Measurements from ENCODE around the gene TNFRSF8.

TNFRSF8 gene

GRCh38 chr1:12026586-12026985 lies 36.5 kb upstream of the TNFRSF8 start:
- TF ChIP-seq FOXP2 (optimal IDR thresholded peaks at IDR 0.05; ENCODE audit: borderline replicate concordance, extremely low read depth, extremely low read length, insufficient read depth): no peak
- no peak for TF ChIP-seq POLR2AphosphoS5 (IDR thresholded peaks at IDR 0.05; ENCODE audit: low read depth, low read length)
- no peak for TF ChIP-seq SIN3A (IDR thresholded peaks at IDR 0.05; ENCODE audit: borderline replicate concordance, insufficient read depth, low read length)
- TF ChIP-seq TAF1 (IDR thresholded peaks at IDR 0.05; ENCODE audit: borderline replicate concordance, insufficient read depth, low read length): no peak
- no peak for TF ChIP-seq REST (IDR thresholded peaks at IDR 0.05; ENCODE audit: insufficient read depth in 1 of 2, low read depth in 2 of 2, low read length in 2 of 2)

- no peak for TF ChIP-seq FOXP2 (optimal IDR thresholded peaks at IDR 0.05; ENCODE audit: borderline replicate concordance, extremely low read depth, extremely low read length, insufficient read depth)
- no peak for TF ChIP-seq SIN3A (IDR thresholded peaks at IDR 0.05; ENCODE audit: borderline replicate concordance, insufficient read depth, low read length)
- no peak for TF ChIP-seq TAF1 (IDR thresholded peaks at IDR 0.05; ENCODE audit: borderline replicate concordance, insufficient read depth, low read length)
- no peak for TF ChIP-seq REST (IDR thresholded peaks at IDR 0.05; ENCODE audit: insufficient read depth in 1 of 2, low read depth in 2 of 2, low read length in 2 of 2)
- TF ChIP-seq POLR2AphosphoS5 (IDR thresholded peaks at IDR 0.05; ENCODE audit: low read depth, low read length): no peak
These were observed 34.9 kb upstream of the TNFRSF8 start for GRCh38 chr1:12028248-12028647.

GRCh38 chr1:12028957-12029511 lies 34.1 kb upstream of the TNFRSF8 start:
- TF ChIP-seq REST (IDR thresholded peaks at IDR 0.05; ENCODE audit: insufficient read depth in 1 of 2, low read depth in 2 of 2, low read length in 2 of 2): no peak
- TF ChIP-seq FOXP2 (optimal IDR thresholded peaks at IDR 0.05; ENCODE audit: borderline replicate concordance, extremely low read depth, extremely low read length, insufficient read depth): no peak
- TF ChIP-seq SIN3A (IDR thresholded peaks at IDR 0.05; ENCODE audit: borderline replicate concordance, insufficient read depth, low read length): no peak
- TF ChIP-seq TAF1 (IDR thresholded peaks at IDR 0.05; ENCODE audit: borderline replicate concordance, insufficient read depth, low read length): no peak
- TF ChIP-seq POLR2AphosphoS5 (IDR thresholded peaks at IDR 0.05; ENCODE audit: low read depth, low read length): no peak

- no peak for TF ChIP-seq FOXP2 (optimal IDR thresholded peaks at IDR 0.05; ENCODE audit: borderline replicate concordance, extremely low read depth, extremely low read length, insufficient read depth)
- no peak for TF ChIP-seq POLR2AphosphoS5 (IDR thresholded peaks at IDR 0.05; ENCODE audit: low read depth, low read length)
- TF ChIP-seq SIN3A (IDR thresholded peaks at IDR 0.05; ENCODE audit: borderline replicate concordance, insufficient read depth, low read length): no peak
- no peak for TF ChIP-seq REST (IDR thresholded peaks at IDR 0.05; ENCODE audit: insufficient read depth in 1 of 2, low read depth in 2 of 2, low read length in 2 of 2)
- no peak for TF ChIP-seq TAF1 (IDR thresholded peaks at IDR 0.05; ENCODE audit: borderline replicate concordance, insufficient read depth, low read length)
These were observed 33.3 kb upstream of the TNFRSF8 start for GRCh38 chr1:12029720-12030339.
